Neural progenitor cell (in vitro differentiated cells): ENCODE measurements around the gene PGK2. TPM values are rescaled to one million over a fixed set of nuclear protein-coding genes. Genes with fewer than 3 reads are reported as not detected.

Source experiments
- DNase-seq: peaks from one replicate; pipeline ENCODE4 v3.0.0-alpha.2; 2016; ENCODE audit warnings: low spot score
- H2AFZ ChIP-seq: fragments of 200-600 bp; sonication (generic); replicated peaks from 2 replicates; pipeline ENCODE4 v1.6.1; 2016; ENCODE audit warnings: antibody characterized with exemption
- H3F3A ChIP-seq: fragments of 200-600 bp; sonication (generic); 2 replicates; pipeline ENCODE4 v1.6.1; 2016; ENCODE audit warnings: antibody characterized with exemption, low read depth
- H3K27ac ChIP-seq: fragments of 200-600 bp; sonication (generic); 2 replicates; pipeline ENCODE4 v1.5.1; 2016; ENCODE audit warnings: mild to moderate bottlenecking
- H3K27me3 ChIP-seq: fragments of 200-600 bp; sonication (generic); 2 replicates; pipeline ENCODE4 v1.6.1; 2016; ENCODE audit warnings: mild to moderate bottlenecking, moderate library complexity
- H3K36me3 ChIP-seq: fragments of 200-600 bp; sonication (generic); 2 replicates; pipeline ENCODE4 v1.5.1; 2016
- H3K4me1 ChIP-seq: fragments of 200-600 bp; sonication (generic); 2 replicates; pipeline ENCODE4 v1.6.1; 2016; ENCODE audit warnings: mixed run types
- H3K4me2 ChIP-seq: fragments of 200-600 bp; sonication (generic); 2 replicates; pipeline ENCODE4 v1.6.1; 2016
- H3K4me3 ChIP-seq: fragments of 200-600 bp; sonication (generic); 2 replicates; pipeline ENCODE4 v1.5.1; 2016
- H3K79me2 ChIP-seq: fragments of 200-600 bp; sonication (generic); 2 replicates; pipeline ENCODE4 v1.6.1; 2016; ENCODE audit warnings: low read depth
- H3K9ac ChIP-seq: fragments of 200-600 bp; sonication (generic); 2 replicates; pipeline ENCODE4 v1.6.1; 2016
- H3K9me3 ChIP-seq: fragments of 200-600 bp; sonication (generic); 2 replicates; pipeline ENCODE4 v1.5.1; 2016; ENCODE audit warnings: low read depth
- H4K20me1 ChIP-seq: fragments of 200-600 bp; sonication (generic); 2 replicates; pipeline ENCODE4 v1.6.1; 2016; ENCODE audit warnings: low read depth
- H3K27ac Mint-ChIP-seq: 3 replicates; pipeline ENCODE4 v1.8.0; 2021; ENCODE audit warnings: mixed read lengths
- H3K27me3 Mint-ChIP-seq: 2 replicates; pipeline ENCODE4 v1.8.0; 2022; ENCODE audit warnings: low read depth, mild to moderate bottlenecking, inconsistent platforms, moderate library complexity, mixed read lengths; ENCODE audit not compliant: insufficient read depth
- H3K36me3 Mint-ChIP-seq: 3 replicates; pipeline ENCODE4 v1.8.0; 2021; ENCODE audit warnings: mixed read lengths
- H3K4me1 Mint-ChIP-seq: 3 replicates; pipeline ENCODE4 v1.8.0; 2021; ENCODE audit warnings: mixed read lengths
- H3K4me3 Mint-ChIP-seq: 3 replicates; pipeline ENCODE4 v1.8.0; 2021; ENCODE audit warnings: mild to moderate bottlenecking, moderate library complexity, mixed read lengths
- H3K9me3 Mint-ChIP-seq: 3 replicates; pipeline ENCODE4 v1.8.0; 2020; ENCODE audit warnings: mixed read lengths
- CTCF ChIP-seq: fragments of 200-600 bp; sonication (generic); IDR thresholded peaks from 2 replicates; pipeline ENCODE4 v1.5.1; 2017; ENCODE audit warnings: antibody characterized with exemption, mild to moderate bottlenecking
- EZH2 ChIP-seq: fragments of 200-600 bp; sonication (generic); IDR thresholded peaks from 2 replicates; pipeline ENCODE4 v1.6.1; 2017; ENCODE audit warnings: antibody characterized with exemption, mild to moderate bottlenecking, moderate library complexity
- EZH2phosphoT487 ChIP-seq: fragments of 200-600 bp; sonication (generic); IDR thresholded peaks from 2 replicates; pipeline ENCODE4 v1.6.1; 2017; ENCODE audit warnings: antibody characterized with exemption
- total RNA-seq: library from RNA; depleted of rRNA; stranded (reverse); fragments of >200 nt; gene quantifications from 2 replicates; pipeline ENCODE4 v1.2.3, GENCODE V29; 2015; ENCODE audit warnings: low replicate concordance

The PGK2 gene
- total RNA-seq, 1 donor from 2014 or later = not detected

GRCh38 chr6:49739423-49739822 lies 47.7 kb downstream of the PGK2 start:
- H3K27ac ChIP-seq = no peak overlapping the region
- H3K36me3 Mint-ChIP-seq = no peaks in the 10 kb centered on the region

GRCh38 chr6:49736017-49736508 lies 51.0 kb downstream of the PGK2 start:
- H3K36me3 ChIP-seq = no peaks in the 10 kb centered on the region
- H3K27me3 Mint-ChIP-seq = no peaks in the 10 kb centered on the region
- H3K4me1 Mint-ChIP-seq = no peaks in the 10 kb centered on the region
- no peaks in the 10 kb centered on the region for H3K79me2 ChIP-seq
- H3K36me3 Mint-ChIP-seq = no peaks in the 10 kb centered on the region
- TF ChIP-seq CTCF (no peak), EZH2phosphoT487 (no peak), EZH2 (no peak)
- H3K4me1 ChIP-seq = no peaks in the 10 kb centered on the region
- no peak for DNase-seq
- H3K9ac ChIP-seq = no peak overlapping the region
- H3K9me3 ChIP-seq = no peaks in the 10 kb centered on the region
- H4K20me1 ChIP-seq = no peaks in the 10 kb centered on the region
- H3K27me3 ChIP-seq = no peaks in the 10 kb centered on the region
- no peak overlapping the region for H3K27ac ChIP-seq
- no peak overlapping the region for H3K4me2 ChIP-seq
- H2AFZ ChIP-seq = no peak overlapping the region
- no peak overlapping the region for H3K27ac Mint-ChIP-seq
- no peaks in the 10 kb centered on the region for H3F3A ChIP-seq
- no peaks in the 10 kb centered on the region for H3K9me3 Mint-ChIP-seq
- no peak overlapping the region for H3K4me3 ChIP-seq
- no peak overlapping the region for H3K4me3 Mint-ChIP-seq

More at GRCh38 chr6:49739423-49739822, 47.7 kb downstream of the PGK2 start:
- no peaks in the 10 kb centered on the region for H3K27me3 Mint-ChIP-seq
- Histone ChIP-seq H3K9ac (no peak overlapping the region), H3K79me2 (no peaks in the 10 kb centered on the region), H3K27me3 (no peaks in the 10 kb centered on the region), H3K4me1 (no peaks in the 10 kb centered on the region), H3F3A (no peaks in the 10 kb centered on the region), H3K36me3 (no peaks in the 10 kb centered on the region), H3K9me3 (no peaks in the 10 kb centered on the region), H4K20me1 (no peaks in the 10 kb centered on the region), H3K4me2 (no peak overlapping the region), H3K4me3 (no peak overlapping the region), H2AFZ (no peak overlapping the region)
- TF ChIP-seq EZH2phosphoT487 (no peak), CTCF (no peak), EZH2 (no peak)
- H3K9me3 Mint-ChIP-seq = no peaks in the 10 kb centered on the region
- DNase-seq = no peak
- H3K4me3 Mint-ChIP-seq = no peak overlapping the region
- no peaks in the 10 kb centered on the region for H3K4me1 Mint-ChIP-seq
- no peak overlapping the region for H3K27ac Mint-ChIP-seq

Other genes starting within 250 kb of the PGK2 start
- gene C6orf141, start 236.6 kb downstream of the PGK2 start, total RNA-seq = 87.2 and 97.2 TPM in 2 replicates
- gene RHAG, start 150.4 kb downstream of the PGK2 start, total RNA-seq = not detected in 2 replicates
- not detected in 2 replicates for gene CRISP2, start 73.7 kb downstream of the PGK2 start, total RNA-seq
- gene CRISP3, start 42.9 kb downstream of the PGK2 start, total RNA-seq = not detected in 2 replicates
- gene CRISP1, start 79.2 kb upstream of the PGK2 start, total RNA-seq = not detected in 2 replicates
- gene DEFB114, start 176.9 kb upstream of the PGK2 start, total RNA-seq = not detected in 2 replicates
- not detected in 2 replicates for gene DEFB113, start 182.3 kb upstream of the PGK2 start, total RNA-seq
- gene DEFB110, start 234.7 kb upstream of the PGK2 start, total RNA-seq = not detected in 2 replicates